Putamen (tissue), 1 donor: Measurements from ENCODE around the gene SLC35D2.
"Not testable (repeated sequence)": the region's sequence is repeated elsewhere in the genome, so short reads cannot be mapped to it uniquely, and the experiment has no call there.

ENCODE experiments used
- DNase-seq: peaks from one replicate; pipeline ENCODE4 v3.0.0-alpha.2; 2016; ENCODE audit warnings: low spot score

Gene SLC35D2

GRCh38 chr9:96317335-96317980 is 66.1 kb downstream of the SLC35D2 start:
- DNase-seq: peak; percentile 45

DNA sequence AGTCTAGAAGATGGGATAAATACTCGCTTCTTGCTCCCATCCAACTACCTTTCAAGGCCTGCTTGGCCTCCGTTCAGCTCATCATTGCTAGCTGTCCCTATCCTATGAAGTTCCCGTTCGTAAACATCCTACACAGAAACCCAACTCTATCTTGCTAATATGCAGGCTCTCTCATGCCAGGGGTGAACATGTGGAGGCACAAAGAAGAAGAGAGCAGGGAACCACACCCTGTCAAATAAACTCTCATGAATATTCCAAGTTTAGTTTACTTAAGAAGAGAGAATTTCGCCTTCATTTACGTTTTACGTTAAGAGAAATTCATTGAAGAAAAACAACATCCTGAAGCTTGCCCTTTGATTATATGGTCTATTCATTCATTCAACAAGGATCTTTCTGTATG is 73.7 kb downstream of the SLC35D2 start:
- DNase-seq: no peak

DNA sequence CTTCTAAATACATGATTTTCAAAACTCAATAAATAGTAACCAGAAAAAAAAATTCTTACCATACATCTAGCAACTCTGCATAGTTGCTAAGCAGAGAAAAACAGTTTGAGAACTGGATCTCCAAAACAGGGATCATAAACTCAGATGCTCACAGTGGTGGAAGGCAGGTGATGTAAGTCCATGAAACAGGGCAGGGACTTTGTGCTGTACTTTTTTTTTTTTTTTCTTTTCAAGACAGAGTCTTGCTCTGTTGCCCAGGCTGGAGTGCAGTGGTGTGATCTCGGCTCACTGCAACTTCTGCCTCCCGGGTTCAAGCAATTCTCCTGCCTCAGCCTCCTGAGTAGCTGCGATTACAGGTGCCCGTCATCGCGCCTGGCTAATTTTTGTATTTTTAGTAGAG is 76.6 kb downstream of the SLC35D2 start:
- DNase-seq: not testable (repeated sequence)

GRCh38 chr9:96305171-96305570 is 78.3 kb downstream of the SLC35D2 start:
- DNase-seq: no peak

GRCh38 chr9:96304230-96304629 is 79.3 kb downstream of the SLC35D2 start:
- DNase-seq: no peak

GRCh38 chr9:96302021-96302420 is 81.5 kb downstream of the SLC35D2 start, which contains the start of gene HSD17B3:
Gene HSD17B3, minus strand, starts transcription at chr9:96302176. Its CDS starts 72 bp downstream, at chr9:96302104.
- DNase-seq: no peak

DNA sequence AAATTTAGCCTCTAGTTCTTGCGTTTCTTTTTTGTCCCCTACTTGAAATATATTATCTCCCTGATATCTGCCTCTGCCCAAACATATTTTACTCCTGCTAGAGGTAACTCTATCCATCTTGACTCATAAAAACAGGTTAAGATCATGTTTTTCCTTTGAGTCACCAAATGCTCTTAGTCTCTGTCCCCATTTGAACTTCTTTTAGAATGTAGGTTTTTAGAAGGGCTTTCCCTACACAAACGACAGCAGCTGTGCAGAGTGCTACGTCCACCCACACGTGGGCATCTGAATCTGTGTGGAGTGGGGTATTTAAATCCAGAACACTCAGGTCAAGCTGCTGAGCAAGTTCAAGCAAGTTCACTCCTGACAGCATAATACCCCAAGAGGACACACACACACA is 83.7 kb downstream of the SLC35D2 start:
- DNase-seq: no peak

- no peak for DNase-seq
Measured at GRCh38 chr9:96294159-96294545, 89.4 kb downstream of the SLC35D2 start.

DNA sequence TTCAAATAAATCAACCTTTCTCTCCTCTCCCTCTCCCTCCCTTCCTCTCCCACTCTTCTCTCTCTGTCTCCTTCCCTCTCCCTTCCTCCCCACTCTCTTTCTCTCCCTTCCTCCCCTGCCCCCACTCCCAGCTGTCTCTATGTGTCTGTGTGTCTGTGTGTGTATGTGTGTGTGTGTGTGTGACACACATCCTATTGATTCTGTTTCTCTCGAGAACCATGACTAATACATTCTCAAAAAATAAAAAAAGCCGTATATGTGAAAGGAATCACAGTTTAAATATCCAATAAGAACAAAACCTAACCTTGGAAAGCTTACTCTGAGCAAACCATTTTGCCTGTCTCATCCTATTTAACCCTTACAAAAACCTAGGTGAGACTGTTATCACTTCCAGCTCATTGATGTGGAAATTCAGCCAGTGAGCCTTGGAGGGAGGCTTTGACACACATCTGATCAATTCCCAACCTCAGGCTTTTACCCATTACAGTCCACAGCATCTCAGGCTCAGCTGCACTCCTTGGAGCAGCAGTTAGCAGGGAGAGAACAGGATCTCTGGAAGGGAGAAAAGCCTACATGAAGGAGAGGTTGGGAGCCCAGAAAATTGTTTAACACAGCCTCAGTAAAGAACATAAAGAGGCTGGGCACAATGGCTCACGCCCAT is 89.9 kb downstream of the SLC35D2 start:
- DNase-seq: peak; percentile 7

DNA sequence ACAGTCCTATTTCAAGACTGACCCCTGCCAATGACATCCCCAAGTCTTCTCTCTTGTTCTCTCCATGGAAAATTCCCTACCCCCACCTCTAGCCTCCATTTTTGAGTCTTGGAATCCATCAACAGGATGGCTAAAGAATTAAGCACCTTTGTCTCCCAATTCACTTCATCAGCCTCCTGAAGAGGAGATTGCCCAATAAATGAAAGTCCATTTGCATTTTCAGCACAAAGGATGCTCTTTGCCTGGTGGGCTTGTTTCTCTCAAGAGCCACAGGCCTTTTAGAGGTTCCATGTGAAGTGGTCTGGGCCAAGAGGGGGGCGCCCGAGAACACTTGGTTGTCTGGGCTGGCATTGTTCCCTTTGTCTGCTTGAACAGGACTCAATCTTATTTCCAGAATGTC is 94.1 kb downstream of the SLC35D2 start:
- no peak for DNase-seq

- DNase-seq: no peak
Measured at GRCh38 chr9:96281641-96282040, 101.9 kb downstream of the SLC35D2 start.

GRCh38 chr9:96279932-96280331 is 103.6 kb downstream of the SLC35D2 start:
- no peak for DNase-seq

DNA sequence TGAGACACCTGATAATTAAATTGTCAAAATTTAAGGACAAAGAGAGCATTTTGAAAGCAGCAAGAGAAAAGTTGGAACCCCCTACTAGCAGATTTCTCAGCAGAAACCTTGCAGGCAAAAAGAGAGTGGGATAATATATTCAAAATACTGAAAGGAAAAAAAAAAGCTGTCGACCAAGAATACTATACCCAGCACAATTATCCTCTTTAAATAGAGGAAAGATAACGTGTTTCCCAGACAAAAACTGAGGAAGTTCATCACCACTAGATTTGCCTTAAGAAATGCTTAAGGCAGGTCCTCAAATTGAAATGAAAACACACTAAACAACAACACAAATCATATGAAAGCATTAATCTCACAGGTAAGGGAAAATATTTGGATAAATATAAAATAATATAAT is 108.6 kb downstream of the SLC35D2 start:
- no peak for DNase-seq
